Activated naive CD8-positive, alpha-beta T cell treated with anti-CD3 and anti-CD28 coated beads, Interleukin-2, amount 10 ng/mL, durations not matched to agents 7 days and 5 days (primary cell): Measurements from ENCODE around the gene POLR3K. TPM values are rescaled to one million over a fixed set of nuclear protein-coding genes. Genes with fewer than 3 reads are reported as not detected.
"Not testable (repeated sequence)": the region's sequence is repeated elsewhere in the genome, so short reads cannot be mapped to it uniquely, and the experiment has no call there.

Experiments
- ATAC-seq: fragments of 150-1000 bp; cut with Tn5 transposase; one replicate; pipeline ENCODE4 v1.10.0; 2021; ENCODE audit warnings: low read depth, moderate library complexity
- POLR2A ChIA-PET: fragments of 350-600 bp; sonication (Branson Sonifier 250); formaldehyde crosslinking; loops from one replicate; lab custom pipeline; 2021; ENCODE audit warnings: antibody characterized with exemption; lab: Charles Lee
- DNase-seq: peaks from one replicate; pipeline ENCODE4 v3.0.0; 2021
- H3K27ac Mint-ChIP-seq: one replicate; pipeline ENCODE4 v1.8.0; 2022; ENCODE audit warnings: mild to moderate bottlenecking, mixed read lengths
- H3K27me3 Mint-ChIP-seq: one replicate; pipeline ENCODE4 v1.8.0; 2022; ENCODE audit warnings: mild to moderate bottlenecking, moderate library complexity, mixed read lengths
- H3K36me3 Mint-ChIP-seq: one replicate; pipeline ENCODE4 v1.8.0; 2021; ENCODE audit warnings: mild to moderate bottlenecking, mixed read lengths
- H3K4me1 Mint-ChIP-seq: one replicate; pipeline ENCODE4 v1.8.0; 2021; ENCODE audit warnings: mixed read lengths
- H3K4me3 Mint-ChIP-seq: one replicate; pipeline ENCODE4 v1.8.0; 2022; ENCODE audit warnings: mild to moderate bottlenecking, moderate library complexity, mixed read lengths
- H3K9me3 Mint-ChIP-seq: one replicate; pipeline ENCODE4 v1.8.0; 2021; ENCODE audit warnings: mixed read lengths
- microRNA-seq: library from miRNA; unstranded; fragments of <30 nt; microRNA quantifications from one replicate; pipeline ENCODE4 v1.2.0, GENCODE V29; 2022
- total RNA-seq, 2 experiments: library from RNA; stranded (reverse); gene quantifications; one replicate each; pipeline ENCODE4 v1.2.3, GENCODE V29; 2021

POLR3K gene
- total RNA-seq, 2 experiments from 2014 or later = 29.2 to 30.1 TPM

DNA sequence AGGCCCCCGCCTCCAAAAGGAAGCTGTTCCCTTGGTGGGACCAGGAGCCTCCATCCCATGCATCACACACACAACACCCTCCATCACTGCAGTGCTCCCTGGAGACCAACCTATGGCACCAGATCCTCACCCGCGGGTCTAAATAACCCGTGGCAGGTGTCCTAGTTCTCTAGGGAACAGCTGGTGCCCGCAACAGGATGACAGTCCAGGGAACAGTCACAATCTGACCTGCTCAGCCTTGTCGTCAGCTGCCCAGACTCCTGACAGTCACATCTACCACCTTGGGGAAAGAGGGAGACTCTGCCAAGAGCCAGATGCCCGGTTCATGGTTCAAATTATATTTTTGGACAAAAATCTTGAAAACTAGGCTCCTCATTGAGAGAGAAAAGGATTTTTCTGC lies 22.8 kb downstream of the POLR3K start:
- H3K9me3 Mint-ChIP-seq, H3K4me1 Mint-ChIP-seq, H3K4me3 Mint-ChIP-seq, H3K36me3 Mint-ChIP-seq, H3K27ac Mint-ChIP-seq, H3K27me3 Mint-ChIP-seq, ATAC-seq, DNase-seq, POLR2A ChIA-PET: not testable (repeated sequence)

DNA sequence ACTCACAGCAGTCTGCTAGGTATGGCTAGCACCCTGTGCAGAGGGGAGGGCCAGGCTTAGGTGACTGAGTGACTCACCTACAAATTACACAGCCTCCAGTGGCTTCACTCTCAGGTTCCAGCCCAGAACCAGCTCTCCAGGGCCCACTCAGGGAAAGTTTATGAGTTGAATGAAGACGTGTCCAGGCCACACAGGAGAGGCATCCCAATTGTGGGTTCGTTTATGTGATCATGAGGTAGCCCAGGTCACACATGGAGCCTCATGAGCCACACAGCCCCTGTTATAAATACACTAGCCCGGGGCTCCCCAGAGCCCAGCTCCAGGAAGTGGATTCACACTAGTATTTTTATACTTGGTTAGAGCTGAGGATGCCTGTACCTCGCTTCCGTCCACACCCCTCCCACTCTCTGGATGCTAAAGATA lies 27.5 kb downstream of the POLR3K start:
- H3K9me3 Mint-ChIP-seq, H3K4me1 Mint-ChIP-seq, POLR2A ChIA-PET, H3K4me3 Mint-ChIP-seq, H3K36me3 Mint-ChIP-seq, H3K27me3 Mint-ChIP-seq, H3K27ac Mint-ChIP-seq, DNase-seq: not testable (repeated sequence)
- ATAC-seq = peak; percentile 94

GRCh38 chr16:24151-24550 lies 29.3 kb downstream of the POLR3K start:
- H3K36me3 Mint-ChIP-seq, DNase-seq, H3K27me3 Mint-ChIP-seq, ATAC-seq, H3K4me3 Mint-ChIP-seq, H3K4me1 Mint-ChIP-seq, POLR2A ChIA-PET, H3K9me3 Mint-ChIP-seq, H3K27ac Mint-ChIP-seq: not testable (repeated sequence)

- POLR2A ChIA-PET, H3K9me3 Mint-ChIP-seq, H3K36me3 Mint-ChIP-seq, ATAC-seq, H3K27ac Mint-ChIP-seq, DNase-seq, H3K27me3 Mint-ChIP-seq, H3K4me1 Mint-ChIP-seq, H3K4me3 Mint-ChIP-seq: not testable (repeated sequence)
Measured at GRCh38 chr16:20886-21285, 32.5 kb downstream of the POLR3K start.

GRCh38 chr16:17062-17765 lies 36.2 kb downstream of the POLR3K start:
- H3K27ac Mint-ChIP-seq, ATAC-seq, H3K9me3 Mint-ChIP-seq, DNase-seq, POLR2A ChIA-PET, H3K27me3 Mint-ChIP-seq, H3K36me3 Mint-ChIP-seq, H3K4me3 Mint-ChIP-seq, H3K4me1 Mint-ChIP-seq: not testable (repeated sequence)

GRCh38 chr16:10772-11171 lies 42.6 kb downstream of the POLR3K start:
- ATAC-seq, H3K4me3 Mint-ChIP-seq, H3K27ac Mint-ChIP-seq, H3K27me3 Mint-ChIP-seq, H3K9me3 Mint-ChIP-seq, H3K36me3 Mint-ChIP-seq, POLR2A ChIA-PET, H3K4me1 Mint-ChIP-seq: not testable (repeated sequence)
- peak; percentile 85 for DNase-seq

DNA sequence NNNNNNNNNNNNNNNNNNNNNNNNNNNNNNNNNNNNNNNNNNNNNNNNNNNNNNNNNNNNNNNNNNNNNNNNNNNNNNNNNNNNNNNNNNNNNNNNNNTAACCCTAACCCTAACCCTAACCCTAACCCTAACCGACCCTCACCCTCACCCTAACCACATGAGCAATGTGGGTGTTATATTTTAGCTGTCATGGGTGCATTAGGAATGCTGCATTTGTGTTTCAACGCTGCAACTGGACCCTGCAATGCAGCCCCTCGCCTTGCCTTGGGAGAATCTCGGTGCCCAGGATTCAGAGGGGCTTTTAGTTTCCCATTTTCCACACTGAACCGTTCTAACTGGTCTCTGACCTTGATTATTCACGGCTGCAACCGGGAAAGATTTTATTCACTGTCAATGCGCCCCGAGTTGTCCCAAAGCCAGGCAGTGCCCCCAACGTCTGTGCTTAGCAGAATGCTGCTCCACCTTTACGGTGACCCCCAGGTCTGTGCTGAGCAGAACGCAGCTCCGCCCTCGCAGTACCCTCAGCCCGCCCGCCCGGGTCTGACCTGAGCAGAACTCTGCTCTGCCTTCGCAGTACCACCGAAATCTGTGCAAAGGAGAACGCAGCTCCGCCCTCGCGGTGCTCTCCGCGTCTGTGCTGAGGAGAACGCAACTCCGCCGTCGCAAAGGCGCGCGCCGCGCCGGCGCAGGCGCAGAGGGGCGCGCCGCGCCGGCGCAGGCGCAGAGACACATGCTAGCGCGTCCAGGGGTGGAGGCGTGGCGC lies 43.3 kb downstream of the POLR3K start:
- Mint-ChIP-seq H3K27me3 (no peaks in the 10 kb centered on the region), H3K4me1 (no peaks in the 10 kb centered on the region), H3K36me3 (no peaks in the 10 kb centered on the region), H3K27ac (no peak overlapping the region), H3K4me3 (peak overlapping the region; percentile 58), H3K9me3 (no peaks in the 10 kb centered on the region)
- peak; percentile 93 for ATAC-seq
- DNase-seq = no peak
- POLR2A ChIA-PET = no interaction called here

Small RNA genes within 50 kb of the gene (microRNA-seq; reads per million reads assigned to microRNA genes)
- gene MIR6859-4 = not detected

Other genes with a start within 250 kb of the POLR3K start
- gene SNRNP25, start 220 bp upstream of the POLR3K start, total RNA-seq = 10 to 100 TPM; 52.8 to 59.1 TPM
- gene RHBDF1, start 19.0 kb upstream of the POLR3K start, total RNA-seq = under 1 TPM in 1 of 2 experiments, not detected in 1; 0.33 TPM
- 10 to 100 TPM; 45.8 to 48.1 TPM for gene MPG, start 24.6 kb upstream of the POLR3K start, total RNA-seq
- 10 to 100 TPM; 27.4 to 31.6 TPM for gene NPRL3, start 85.1 kb upstream of the POLR3K start, total RNA-seq
- gene HBZ, start 99.0 kb upstream of the POLR3K start, total RNA-seq = not detected
- not detected for gene HBM, start 112.4 kb upstream of the POLR3K start, total RNA-seq
- gene HBA2, start 119.3 kb upstream of the POLR3K start, total RNA-seq = not detected
- not detected for gene HBA1, start 123.1 kb upstream of the POLR3K start, total RNA-seq
- gene HBQ1, start 126.9 kb upstream of the POLR3K start, total RNA-seq = not detected
- 10 to 100 TPM; 83.8 to 86.2 TPM for gene LUC7L, start 175.8 kb upstream of the POLR3K start, total RNA-seq
- 10 to 100 TPM; 21.0 to 21.1 TPM for gene FAM234A, start 181.2 kb upstream of the POLR3K start, total RNA-seq
- not detected for gene RGS11, start 222.3 kb upstream of the POLR3K start, total RNA-seq
- not detected for gene ARHGDIG, start 227.0 kb upstream of the POLR3K start, total RNA-seq
- gene PDIA2, start 229.6 kb upstream of the POLR3K start, total RNA-seq = under 1 TPM in 1 of 2 experiments, not detected in 1; 0.31 TPM